Fibroblast of skin of back (primary cell): ENCODE data around the gene SLC2A4RG.

Experiments used
- DNase-seq: peaks from one replicate; pipeline ENCODE4 v3.0.0-alpha.2; 2013

Gene SLC2A4RG

DNA sequence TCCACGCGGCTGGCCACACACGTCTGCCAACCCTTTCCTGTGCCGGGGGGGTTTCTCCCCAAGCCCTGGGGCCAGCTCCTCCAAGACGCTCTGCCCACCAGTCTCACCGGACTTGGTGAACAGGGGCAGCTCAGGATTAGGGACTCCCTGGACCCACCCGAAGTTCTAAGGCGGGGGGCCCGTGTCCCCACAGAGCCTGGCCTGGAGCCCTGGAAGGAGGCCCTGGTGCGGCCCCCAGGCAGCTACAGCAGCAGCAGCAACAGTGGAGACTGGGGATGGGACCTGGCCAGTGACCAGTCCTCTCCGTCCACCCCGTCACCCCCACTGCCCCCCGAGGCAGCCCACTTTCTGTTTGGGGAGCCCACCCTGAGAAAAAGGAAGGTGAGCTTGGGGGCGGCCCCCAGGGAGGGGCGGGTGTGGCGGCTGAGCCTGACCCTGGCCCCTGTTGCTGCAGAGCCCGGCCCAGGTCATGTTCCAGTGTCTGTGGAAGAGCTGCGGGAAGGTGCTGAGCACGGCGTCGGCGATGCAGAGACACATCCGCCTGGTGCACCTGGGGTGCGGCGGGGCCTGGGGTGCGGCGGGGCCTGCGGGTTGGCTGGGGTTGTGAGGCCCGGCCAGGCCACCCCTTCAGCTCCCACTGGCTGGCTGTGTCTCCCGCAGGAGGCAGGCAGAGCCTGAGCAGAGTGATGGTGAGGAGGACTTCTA is 2.3 kb downstream of the SLC2A4RG start:
- no peak for DNase-seq

DNA sequence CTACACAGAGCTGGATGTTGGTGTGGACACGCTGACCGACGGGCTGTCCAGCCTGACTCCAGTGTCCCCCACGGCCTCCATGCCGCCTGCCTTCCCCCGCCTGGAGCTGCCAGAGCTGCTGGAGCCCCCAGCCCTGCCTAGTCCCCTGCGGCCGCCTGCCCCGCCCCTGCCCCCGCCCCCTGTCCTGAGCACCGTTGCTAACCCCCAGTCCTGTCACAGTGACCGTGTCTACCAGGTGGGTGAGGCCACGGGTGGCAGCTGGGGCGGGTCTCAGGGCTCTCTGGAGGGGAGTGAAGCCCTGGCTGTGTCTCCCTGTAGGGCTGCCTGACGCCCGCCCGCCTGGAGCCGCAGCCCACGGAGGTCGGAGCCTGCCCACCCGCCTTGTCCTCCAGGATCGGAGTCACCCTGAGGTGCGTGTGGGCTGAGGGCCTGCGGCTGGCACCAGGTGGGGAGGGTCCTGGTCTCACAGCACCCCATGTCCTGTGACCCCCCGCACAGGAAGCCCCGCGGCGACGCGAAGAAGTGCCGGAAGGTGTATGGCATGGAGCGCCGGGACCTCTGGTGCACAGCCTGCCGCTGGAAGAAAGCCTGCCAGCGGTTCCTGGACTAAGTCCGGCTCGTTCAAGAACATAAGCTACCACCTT is 2.9 kb downstream of the SLC2A4RG start:
- no peak for DNase-seq

DNA sequence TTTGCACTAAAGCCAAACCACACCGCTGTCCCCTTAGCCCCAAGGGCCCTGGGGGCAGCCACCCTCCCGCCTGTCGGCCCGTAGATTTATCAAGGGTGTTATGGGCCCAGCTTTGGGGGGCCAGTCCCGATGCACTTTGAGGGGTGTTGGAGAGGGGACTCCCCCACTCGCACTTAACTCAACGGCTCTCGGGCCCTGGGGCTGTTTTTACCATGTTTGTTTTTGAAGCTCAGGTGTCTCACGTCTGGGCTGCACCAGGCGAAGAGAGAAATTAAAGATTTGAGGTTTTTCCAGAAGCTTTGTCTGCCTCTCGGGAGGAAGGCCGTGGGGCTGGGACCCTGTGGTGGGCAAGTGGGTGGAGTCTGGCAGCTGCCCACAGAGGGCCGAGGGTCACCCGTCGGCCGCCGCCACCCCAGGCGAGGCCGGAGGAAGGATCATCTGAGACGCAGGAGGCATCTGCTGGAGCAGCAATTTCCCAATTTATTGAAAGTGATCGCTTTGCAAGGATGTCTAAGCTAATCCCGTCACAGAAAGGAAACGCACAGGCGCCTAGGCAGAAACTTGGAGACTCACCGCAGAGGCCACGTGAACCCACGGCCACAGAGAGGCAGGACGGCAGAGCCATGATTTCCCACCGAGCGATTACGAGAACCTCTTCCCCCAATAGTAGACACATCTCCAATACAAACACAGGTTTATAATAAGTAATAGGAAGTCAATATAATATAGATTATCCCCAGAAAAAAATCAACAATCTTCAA is 3.8 kb downstream of the SLC2A4RG start:
- no peak for DNase-seq

DNA sequence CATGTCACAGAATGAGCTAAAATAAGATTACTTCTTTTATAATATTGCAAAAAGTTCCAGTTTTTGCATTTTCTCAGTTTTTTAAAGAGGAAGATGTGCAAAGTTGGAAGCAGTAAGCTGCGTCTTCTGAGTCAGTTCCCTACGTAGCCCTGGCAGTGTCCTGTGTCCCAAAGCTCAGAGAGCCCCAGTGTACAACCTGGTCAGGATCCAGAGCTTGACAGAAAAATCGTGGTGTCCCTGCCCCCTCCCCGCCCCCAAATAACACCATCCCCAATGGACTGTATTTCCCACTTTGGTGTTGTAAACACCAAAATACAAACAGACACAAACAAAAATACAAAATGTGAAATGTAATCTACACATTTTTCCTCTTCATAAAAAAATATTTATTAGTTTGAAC is 4.6 kb downstream of the SLC2A4RG start:
- no peak for DNase-seq

DNA sequence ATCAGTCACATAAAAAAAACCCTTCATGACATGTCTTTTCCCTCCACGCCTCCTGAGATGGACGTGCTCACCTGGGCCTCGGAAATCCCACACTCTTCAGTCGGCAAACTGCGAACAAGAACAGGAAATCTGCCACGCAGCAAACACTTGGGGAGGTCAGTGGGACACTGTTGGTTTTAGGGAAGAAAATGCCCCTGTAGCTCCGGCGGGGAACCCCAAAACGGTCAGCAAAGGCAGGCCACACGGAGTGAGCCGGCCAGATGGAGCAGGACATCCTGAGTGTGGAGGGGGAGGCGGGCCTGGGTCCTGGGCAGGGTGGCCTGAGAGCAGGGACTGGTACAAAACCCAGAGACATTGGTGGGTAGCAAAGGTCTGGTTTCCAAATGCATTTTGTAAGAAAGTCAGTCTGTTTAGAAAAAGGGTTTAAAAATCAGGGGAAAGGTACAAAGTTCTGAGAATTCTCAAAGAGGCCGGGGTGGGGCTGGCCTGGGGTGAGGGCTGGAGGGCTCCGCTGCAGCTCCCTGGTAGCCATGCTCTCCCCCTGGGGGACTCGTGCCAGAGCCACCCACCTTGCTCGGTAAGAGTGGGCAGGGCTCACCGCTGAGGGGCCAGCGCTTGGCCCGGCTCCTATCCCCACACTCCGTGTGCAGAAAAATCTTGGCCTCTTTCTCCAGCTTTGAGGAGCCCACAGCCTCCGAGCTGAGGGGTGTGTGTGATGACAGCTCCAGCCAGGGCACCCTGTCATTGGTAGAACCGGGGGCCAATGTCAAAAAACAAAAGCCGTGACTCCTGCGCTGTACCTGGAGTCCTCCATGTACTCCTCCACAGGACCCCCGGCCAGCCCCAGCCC is 5.2 kb downstream of the SLC2A4RG start:
- no peak for DNase-seq

DNA sequence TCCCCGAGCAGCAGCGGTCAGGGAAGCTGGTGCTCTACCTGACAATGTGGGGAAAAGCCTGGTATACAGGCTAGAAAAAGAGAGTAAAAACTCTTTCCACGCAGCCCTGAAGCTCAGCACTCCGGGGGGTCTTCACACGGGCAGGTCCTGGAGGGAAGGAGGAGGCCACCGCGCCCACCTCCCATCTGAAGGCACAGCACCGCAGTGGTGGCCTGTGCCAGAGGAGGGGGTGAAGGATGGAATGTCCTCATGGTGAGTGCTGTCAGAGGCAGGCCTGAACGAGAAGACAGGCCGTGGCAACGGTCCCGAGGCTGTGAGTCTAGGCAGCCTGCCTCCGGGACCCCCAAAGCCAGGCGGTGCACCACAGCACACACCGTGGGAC is 5.8 kb downstream of the SLC2A4RG start:
- no peak for DNase-seq

DNA sequence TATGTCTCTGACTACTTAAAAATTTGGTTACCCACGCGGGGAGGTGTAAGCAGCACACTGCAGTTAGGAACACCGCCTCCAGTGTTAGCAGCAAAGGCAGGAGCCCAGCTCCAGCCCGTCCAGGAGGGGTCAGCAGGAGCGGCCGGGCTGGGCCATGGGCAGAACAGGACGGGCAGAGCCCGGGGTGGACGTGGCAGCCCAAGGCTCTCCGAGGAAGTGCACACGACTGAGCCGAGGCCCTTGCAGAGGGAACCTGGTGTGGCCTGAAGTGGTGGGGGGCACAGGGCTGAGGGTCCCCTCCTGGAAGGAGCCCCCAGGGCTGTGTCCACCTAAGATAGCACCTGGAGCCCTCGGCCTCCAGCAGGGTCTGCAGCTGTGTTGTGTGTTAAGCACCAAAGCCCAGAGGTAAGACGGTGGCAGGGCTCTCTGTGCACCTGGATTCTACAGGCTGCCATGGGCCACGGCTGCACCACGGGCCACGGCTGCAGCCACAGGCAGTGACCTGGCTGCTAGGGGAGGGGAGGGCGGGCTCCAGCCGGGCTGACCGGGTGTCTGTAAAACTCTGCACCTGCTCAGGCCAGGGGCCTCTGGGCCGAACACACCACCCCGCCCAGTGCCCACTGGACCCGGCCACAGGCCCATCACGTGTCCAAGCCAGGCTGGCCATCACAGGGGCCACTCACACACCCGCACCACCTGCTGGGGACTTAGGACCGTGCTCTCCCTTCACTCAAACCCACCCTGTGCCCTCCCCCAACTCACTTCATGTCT is 6.6 kb downstream of the SLC2A4RG start:
- DNase-seq, result no peak

DNA sequence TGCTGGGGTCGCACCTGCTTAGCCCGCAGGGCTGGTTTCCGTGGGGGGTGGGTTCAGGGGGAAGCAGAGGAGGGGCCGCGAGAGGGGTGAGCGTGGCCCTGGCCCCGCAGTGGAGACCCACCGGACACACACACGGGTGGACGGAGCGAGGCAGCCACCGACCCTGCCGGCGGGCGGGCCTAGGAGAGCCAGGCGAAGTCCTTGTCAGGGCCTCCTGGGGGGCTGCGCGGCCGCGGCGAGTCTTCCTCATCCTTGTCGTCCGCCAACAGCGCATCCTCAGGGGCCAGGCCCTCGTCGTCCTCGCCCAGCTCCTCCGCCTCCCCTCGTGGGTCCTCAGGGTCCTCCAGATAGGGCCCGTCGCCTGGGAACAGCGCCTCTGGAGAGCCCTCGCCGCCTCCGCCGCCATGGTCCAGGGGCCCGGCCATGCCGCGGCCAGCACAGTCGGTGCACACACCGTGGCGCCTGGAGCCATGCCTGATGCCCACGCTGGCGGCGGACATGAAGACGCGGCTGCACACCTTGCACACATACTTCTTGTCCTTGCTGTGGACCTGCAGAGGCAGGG is 7.3 kb downstream of the SLC2A4RG start:
- DNase-seq, result no peak

DNA sequence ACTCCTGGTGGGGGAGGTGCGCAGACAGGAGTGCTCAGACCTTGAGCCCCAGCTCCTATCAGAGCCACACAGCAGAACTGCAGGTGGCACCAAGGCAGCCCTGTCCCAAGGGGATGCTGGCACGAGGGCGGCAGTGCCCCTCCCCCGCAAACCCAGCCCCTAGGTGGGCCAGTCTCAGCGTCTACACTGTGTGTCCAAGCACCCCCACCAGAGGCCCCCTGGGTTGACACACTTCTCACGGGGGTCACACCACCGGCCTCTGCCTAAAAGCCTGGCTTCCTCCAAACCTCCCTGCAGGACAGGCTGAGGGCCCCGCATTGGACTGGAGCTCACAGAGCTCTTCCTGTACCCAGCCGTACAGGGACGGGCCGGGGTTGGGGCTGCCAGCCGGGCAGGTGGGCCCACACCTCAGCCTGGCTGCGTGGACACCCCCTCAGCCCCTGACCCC is 8.1 kb downstream of the SLC2A4RG start:
- DNase-seq, result no peak

DNA sequence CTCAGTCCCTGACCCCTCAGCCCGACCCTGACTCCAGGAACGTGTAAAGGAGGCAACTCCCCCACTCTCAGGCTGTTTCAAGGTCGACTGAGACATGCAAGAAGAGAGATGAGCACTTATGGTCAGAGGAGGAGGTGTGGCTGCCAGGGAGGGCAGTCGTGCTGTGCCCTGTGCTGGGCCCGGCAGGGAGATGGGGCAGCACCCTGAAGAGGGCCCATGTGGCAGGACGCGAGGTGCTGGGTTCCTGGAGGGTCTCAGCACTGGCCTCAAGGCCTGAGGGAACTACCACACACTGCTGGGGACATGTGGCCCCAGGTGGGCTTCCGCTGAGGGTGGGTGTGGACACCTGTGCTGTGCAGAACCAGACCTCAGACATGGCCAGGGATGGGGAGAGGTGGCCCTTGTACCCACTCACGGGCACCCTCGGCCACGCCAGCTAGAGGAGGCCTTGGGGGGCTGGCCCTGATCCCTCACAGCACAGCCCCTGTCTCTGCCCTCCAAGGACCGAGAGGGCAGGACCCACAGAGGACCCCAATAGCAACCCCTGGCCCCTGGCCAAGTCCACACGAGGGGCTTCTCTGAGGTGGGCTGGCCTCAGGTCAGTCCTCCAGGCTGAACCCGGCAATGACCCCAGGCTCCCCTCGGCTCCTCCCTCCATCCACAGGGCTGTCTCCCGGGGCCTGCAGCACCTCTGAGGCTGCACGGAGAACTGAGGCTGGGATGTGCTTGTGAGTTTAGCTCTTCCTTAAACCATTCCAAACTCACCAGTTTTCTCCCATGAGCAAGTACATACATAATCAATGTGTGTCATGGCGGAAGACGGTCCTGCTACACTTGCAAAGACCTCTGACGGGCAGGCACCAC is 8.7 kb downstream of the SLC2A4RG start:
- no peak for DNase-seq

DNA sequence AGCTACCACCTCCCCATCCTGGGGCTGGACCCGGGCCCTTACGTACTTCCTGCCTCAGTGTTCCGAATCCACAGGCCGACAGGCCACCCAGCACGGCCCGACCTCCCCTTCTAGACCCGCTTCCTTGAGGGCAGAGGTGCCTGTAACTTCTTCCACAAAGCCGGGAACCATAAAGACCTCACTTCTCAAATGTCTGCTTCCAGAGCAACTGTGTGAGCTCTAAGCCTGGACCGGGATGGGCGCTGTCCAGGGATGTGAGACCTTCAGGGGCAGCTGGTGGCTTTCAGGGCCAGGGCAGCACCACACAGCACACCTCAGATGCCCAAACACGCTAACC is 9.3 kb downstream of the SLC2A4RG start:
- DNase-seq, result no peak

DNA sequence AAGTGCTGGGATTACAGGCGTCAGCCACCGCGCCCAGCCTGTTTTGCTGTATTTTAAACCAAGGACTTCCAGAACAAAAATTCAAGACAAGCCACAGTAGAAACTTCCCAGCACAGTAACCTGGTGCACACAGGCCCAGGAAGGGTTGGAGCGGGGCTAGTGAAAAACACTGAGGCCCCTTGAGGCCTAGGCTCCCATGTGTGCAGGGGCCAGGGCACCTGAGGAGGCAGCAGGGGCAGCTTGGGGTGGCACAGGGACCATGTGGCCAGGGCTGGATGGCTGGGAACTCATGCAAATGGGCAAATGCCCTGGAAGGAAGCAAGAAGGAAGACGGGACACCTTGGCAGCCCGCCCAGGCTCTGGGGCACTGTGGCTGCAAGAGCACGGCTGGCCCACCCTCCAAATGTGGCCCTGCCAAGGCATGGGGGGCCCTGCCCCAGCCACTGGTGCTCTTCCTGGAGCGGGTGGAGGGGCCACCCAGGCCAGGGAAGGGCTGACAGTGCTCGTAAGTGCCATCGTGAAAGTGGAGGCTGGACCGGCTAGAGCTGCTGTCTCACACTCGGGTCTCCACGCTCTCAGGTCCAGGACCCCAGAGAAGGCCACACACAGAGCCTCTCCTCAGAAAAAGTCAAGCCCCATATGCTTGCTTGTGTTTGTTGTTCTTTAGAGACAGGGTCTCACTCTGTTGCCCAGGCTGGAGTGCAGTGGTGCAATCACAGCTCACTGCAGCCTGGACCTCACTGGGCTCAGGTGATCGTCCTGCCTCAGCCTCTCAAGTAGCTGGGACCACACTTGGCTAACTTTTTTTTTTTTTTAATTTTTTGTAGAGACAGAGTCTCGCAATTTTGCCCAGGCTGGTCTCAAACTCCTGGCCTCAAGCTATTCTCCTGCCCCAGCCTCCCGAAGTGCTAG is 10.3 kb downstream of the SLC2A4RG start:
- no peak for DNase-seq

DNA sequence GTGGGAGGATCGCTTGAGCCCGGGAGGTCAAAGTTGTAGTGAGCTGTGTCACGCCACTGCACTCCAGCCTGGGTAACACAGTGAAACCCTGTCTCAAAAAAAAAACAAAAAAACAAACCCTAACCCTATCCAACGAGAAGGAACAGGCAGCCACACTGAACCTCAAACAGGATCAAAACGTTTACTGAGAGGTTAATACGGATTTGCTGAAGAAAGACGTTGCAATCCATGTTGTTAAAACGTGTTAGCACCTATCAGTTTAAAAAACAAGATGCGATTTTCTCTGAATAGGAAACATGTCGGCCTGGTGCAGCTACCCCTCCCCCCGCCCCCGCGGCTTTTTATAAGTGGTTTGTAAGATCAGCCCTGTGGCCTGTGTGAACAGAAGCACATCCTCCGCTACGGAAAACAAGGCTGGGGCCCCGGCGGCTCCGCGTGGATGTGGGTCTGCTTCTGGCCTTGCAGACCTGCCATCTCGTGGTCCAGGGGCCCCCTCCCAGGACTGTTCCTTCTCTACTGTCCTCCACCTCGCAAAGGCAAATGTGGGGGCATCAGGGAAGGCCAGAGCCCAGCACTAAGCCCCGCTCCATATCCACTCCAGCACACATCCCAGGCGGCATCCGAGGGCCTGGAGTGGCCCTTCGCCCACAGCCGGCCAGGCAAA is 11.4 kb downstream of the SLC2A4RG start:
- no peak for DNase-seq

DNA sequence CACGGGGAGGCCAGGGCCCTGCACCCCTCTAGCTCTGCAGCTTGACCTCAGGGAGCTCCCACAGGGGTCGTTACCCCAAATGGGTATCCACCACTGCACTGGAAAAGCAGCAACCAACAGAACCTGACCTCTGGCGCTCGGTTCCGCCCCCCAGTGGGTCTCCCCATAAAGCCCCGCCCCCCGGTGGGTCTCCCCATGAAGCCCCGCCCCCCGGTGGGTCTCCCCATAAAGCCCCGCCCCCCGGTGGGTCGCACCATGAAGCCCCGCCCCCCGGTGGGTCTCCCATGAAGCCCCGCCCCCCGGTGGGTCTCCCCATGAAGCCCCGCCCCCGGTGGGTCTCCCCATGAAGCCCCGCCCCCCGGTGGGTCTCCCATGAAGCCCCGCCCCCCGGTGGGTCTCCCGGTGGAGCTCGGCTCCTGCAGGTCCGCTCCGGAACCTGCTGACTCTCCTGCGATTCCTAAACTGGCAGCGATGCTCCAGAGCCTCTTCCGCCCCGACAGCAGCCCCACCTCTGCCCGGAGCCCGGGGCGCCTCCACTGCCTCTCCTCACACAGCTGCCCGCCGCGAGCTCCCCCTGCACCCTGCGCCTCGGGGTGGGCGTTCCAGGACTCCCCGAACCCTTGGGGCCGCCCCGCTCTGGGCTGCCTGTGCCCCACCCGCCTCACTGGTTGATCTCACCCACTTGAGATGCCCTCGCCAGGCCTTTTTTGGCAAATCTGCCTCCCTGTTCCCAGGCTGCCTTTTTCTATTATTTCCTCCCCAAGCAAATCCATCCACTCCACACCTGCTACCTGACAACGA is 12.1 kb downstream of the SLC2A4RG start:
- no peak for DNase-seq

DNA sequence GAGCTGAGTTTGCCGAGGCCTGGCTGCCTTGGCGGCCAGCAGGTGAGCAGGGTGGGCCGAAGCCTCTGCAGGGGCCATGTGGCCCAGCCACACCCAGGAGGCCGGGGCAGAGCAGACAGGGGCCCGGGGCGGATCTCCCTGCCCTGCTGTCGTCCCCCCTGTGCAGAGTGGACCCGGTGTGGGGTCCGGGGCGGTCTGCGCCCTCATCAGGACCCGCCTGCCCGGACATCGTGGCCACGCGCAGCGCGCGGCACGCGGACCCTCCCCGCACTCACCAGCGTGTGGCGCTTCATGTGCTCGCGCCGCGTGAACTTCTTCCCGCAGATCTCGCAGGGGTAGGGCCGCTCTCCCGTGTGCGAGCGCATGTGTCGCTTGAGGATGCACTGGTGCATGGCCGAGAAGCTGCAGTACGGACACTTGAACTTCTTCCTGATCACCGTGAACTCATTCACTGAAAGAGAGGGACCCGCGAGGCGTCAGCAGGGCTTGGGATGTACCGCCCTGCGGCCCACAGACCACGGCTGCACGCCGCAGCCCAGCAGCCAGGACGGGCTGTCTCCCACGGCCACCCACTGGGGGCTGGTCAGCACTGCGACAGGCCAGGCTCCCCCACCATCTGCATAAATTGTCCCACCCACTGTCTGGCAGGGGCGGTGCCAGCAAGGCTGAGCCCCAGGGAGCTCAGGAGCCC is 13.0 kb downstream of the SLC2A4RG start:
- no peak for DNase-seq

DNA sequence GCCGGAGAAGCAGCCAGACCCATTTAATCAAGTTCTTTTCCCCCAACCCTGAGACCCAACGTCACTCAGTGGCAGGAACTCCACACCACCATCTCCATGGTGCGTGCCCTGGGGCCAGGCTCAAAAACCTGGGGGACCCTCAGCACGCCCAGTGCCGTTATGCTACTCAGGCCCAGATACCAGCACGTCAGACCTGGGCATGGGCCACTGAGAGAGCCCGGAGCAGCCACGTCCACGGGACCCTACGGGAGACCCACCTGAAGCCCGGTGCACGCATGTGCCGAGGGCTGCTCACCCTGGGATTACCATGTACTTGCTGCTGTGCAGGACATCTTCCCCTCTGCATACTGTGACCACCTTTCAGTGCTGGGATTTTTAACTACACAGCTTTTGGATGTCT is 13.8 kb downstream of the SLC2A4RG start:
- DNase-seq, result no peak

DNA sequence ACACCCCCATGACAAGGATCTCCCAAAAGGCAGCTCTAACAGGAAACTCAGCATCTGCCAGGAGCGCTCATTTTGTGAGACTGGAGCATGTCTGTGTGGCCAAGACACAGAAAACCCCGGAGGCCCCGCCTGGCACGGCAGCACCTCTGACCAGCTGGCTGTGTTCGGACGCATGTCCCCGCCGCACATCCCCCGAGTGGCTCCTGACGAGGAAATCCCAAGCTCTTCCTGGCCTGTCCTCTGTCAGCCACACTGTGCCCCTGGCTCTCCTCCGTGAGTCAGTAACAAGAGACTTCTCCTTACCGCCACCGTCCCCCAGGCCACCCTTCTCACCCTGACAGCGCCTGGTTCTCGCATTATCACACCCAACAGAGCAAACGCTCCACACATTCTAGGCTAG is 14.4 kb downstream of the SLC2A4RG start:
- no peak for DNase-seq
